Activated CD8-positive, alpha-beta T cell treated with anti-CD3 and anti-CD28 coated beads for 36 hours (primary cell): ENCODE data around the gene EBF3. TPM values are rescaled to one million over a fixed set of nuclear protein-coding genes. Genes with fewer than 3 reads are reported as not detected.

Experiments used
- ATAC-seq: fragments of 200-7000 bp; cut with Tn5 transposase; one replicate; pipeline ENCODE4 v1.10.0; 2021; ENCODE audit warnings: mild to moderate bottlenecking, moderate library complexity
- CTCF ChIA-PET: fragments of 350-600 bp; sonication (Branson Sonifier 250); formaldehyde crosslinking; loops from one replicate; lab custom pipeline; 2021; ENCODE audit warnings: antibody characterized with exemption; lab: Charles Lee
- POLR2A ChIA-PET: fragments of 350-600 bp; sonication (Branson Sonifier 250); formaldehyde crosslinking; loops from one replicate; lab custom pipeline; 2021; ENCODE audit warnings: antibody characterized with exemption; lab: Charles Lee
- DNase-seq: peaks from one replicate; pipeline ENCODE4 v3.0.0-alpha.2; 2020
- H3K27ac Mint-ChIP-seq: one replicate; pipeline ENCODE4 v1.8.0; 2021; ENCODE audit warnings: mild to moderate bottlenecking, mixed read lengths
- H3K27me3 Mint-ChIP-seq: one replicate; pipeline ENCODE4 v1.8.0; 2021; ENCODE audit warnings: mixed read lengths
- H3K36me3 Mint-ChIP-seq: one replicate; pipeline ENCODE4 v1.8.0; 2021; ENCODE audit warnings: low read depth, mixed read lengths
- H3K4me1 Mint-ChIP-seq: one replicate; pipeline ENCODE4 v1.8.0; 2021; ENCODE audit warnings: low read depth, mixed read lengths
- H3K4me3 Mint-ChIP-seq: one replicate; pipeline ENCODE4 v1.8.0; 2021; ENCODE audit warnings: mild to moderate bottlenecking, moderate library complexity, mixed read lengths
- H3K9me3 Mint-ChIP-seq: one replicate; pipeline ENCODE4 v1.8.0; 2021; ENCODE audit warnings: mixed read lengths
- CTCF ChIP-seq: fragments of 200-600 bp; IDR thresholded peaks from one replicate; pipeline ENCODE4 v1.8.0; 2022; ENCODE audit warnings: antibody characterized with exemption, mild to moderate bottlenecking
- intact Hi-C: fragments of 100-400 bp; cut with micrococcal nuclease; formaldehyde crosslinking; loops from one replicate; pipeline ENCODE4 v1.10.0; 2022
- total RNA-seq, 2 experiments: library from RNA; stranded (reverse); gene quantifications; one replicate each; pipeline ENCODE4 v1.2.3, GENCODE V29; 2021

Gene EBF3
- total RNA-seq, 2 experiments from 2014 or later = not detected

GRCh38 chr10:129937351-129937751 is 26.7 kb downstream of the EBF3 start:
- no peak overlapping the region for H3K27ac Mint-ChIP-seq
- intact Hi-C loops = no loop called here
- no peaks in the 10 kb centered on the region for H3K4me1 Mint-ChIP-seq
- no peak for TF ChIP-seq CTCF
- DNase-seq (no peak), ATAC-seq (no peak)
- no peak overlapping the region for H3K4me3 Mint-ChIP-seq
- ChIA-PET POLR2A (no interaction called here), CTCF (no interaction called here)
- H3K27me3 Mint-ChIP-seq = peaks cover 6% of the 10 kb centered on the region
- no peaks in the 10 kb centered on the region for H3K9me3 Mint-ChIP-seq
- H3K36me3 Mint-ChIP-seq = no peaks in the 10 kb centered on the region

GRCh38 chr10:129936923-129937300 is 27.2 kb downstream of the EBF3 start:
- Mint-ChIP-seq H3K9me3 (no peaks in the 10 kb centered on the region), H3K4me1 (no peaks in the 10 kb centered on the region), H3K36me3 (no peaks in the 10 kb centered on the region), H3K27me3 (peaks cover 6% of the 10 kb centered on the region), H3K27ac (no peak overlapping the region), H3K4me3 (no peak overlapping the region)
- ChIA-PET POLR2A (no interaction called here), CTCF (no interaction called here)
- no peak for TF ChIP-seq CTCF
- ATAC-seq = no peak
- DNase-seq = no peak
- intact Hi-C loops = no loop called here

GRCh38 chr10:129936266-129936922 is 27.7 kb downstream of the EBF3 start:
- CTCF ChIA-PET = no interaction called here

GRCh38 chr10:129935867-129936152 is 28.3 kb downstream of the EBF3 start:
- H3K9me3 Mint-ChIP-seq = no peaks in the 10 kb centered on the region
- ATAC-seq = no peak
- TF ChIP-seq CTCF = no peak
- no peak overlapping the region for H3K27ac Mint-ChIP-seq
- no peaks in the 10 kb centered on the region for H3K36me3 Mint-ChIP-seq
- no peak overlapping the region for H3K4me3 Mint-ChIP-seq
- H3K4me1 Mint-ChIP-seq = no peaks in the 10 kb centered on the region
- POLR2A ChIA-PET = no interaction called here
- CTCF ChIA-PET = no interaction called here
- H3K27me3 Mint-ChIP-seq = peaks cover 6% of the 10 kb centered on the region
- no peak for DNase-seq
- intact Hi-C loops = no loop called here

More at GRCh38 chr10:129936266-129936922, 27.7 kb downstream of the EBF3 start:
- TF ChIP-seq CTCF = no peak
- Mint-ChIP-seq H3K27me3 (peaks cover 6% of the 10 kb centered on the region), H3K4me3 (no peak overlapping the region), H3K4me1 (no peaks in the 10 kb centered on the region), H3K9me3 (no peaks in the 10 kb centered on the region), H3K36me3 (no peaks in the 10 kb centered on the region), H3K27ac (no peak overlapping the region)
- intact Hi-C loops = no loop called here
- POLR2A ChIA-PET = no interaction called here
- ATAC-seq = no peak
- no peak for DNase-seq

GRCh38 chr10:129935102-129935866 is 28.8 kb downstream of the EBF3 start:
- ATAC-seq (no peak), DNase-seq (no peak)
- no peaks in the 10 kb centered on the region for H3K9me3 Mint-ChIP-seq
- H3K27ac Mint-ChIP-seq = no peak overlapping the region
- intact Hi-C loops = no loop called here
- H3K4me1 Mint-ChIP-seq = no peaks in the 10 kb centered on the region
- no peak for TF ChIP-seq CTCF
- H3K27me3 Mint-ChIP-seq = peaks cover 6% of the 10 kb centered on the region
- POLR2A ChIA-PET = no interaction called here
- H3K36me3 Mint-ChIP-seq = no peaks in the 10 kb centered on the region
- CTCF ChIA-PET = no interaction called here
- no peak overlapping the region for H3K4me3 Mint-ChIP-seq
